HG02610 (cell line): Measurements from ENCODE around the gene MORC1.

Experiments used
- ATAC-seq: cut with Tn5 transposase; IDR thresholded peaks from one replicate; pipeline ENCODE4 v1.9.1; 2021; ENCODE audit warnings: mild to moderate bottlenecking, moderate library complexity; ENCODE audit not compliant: unreplicated experiment

MORC1 gene

GRCh38 chr3:108946292-108947285 is 171.3 kb downstream of the MORC1 start:
- ATAC-seq, result no peak

GRCh38 chr3:108940568-108941263 is 177.2 kb downstream of the MORC1 start:
- no peak for ATAC-seq

GRCh38 chr3:108940166-108940565 is 177.8 kb downstream of the MORC1 start:
- no peak for ATAC-seq

DNA sequence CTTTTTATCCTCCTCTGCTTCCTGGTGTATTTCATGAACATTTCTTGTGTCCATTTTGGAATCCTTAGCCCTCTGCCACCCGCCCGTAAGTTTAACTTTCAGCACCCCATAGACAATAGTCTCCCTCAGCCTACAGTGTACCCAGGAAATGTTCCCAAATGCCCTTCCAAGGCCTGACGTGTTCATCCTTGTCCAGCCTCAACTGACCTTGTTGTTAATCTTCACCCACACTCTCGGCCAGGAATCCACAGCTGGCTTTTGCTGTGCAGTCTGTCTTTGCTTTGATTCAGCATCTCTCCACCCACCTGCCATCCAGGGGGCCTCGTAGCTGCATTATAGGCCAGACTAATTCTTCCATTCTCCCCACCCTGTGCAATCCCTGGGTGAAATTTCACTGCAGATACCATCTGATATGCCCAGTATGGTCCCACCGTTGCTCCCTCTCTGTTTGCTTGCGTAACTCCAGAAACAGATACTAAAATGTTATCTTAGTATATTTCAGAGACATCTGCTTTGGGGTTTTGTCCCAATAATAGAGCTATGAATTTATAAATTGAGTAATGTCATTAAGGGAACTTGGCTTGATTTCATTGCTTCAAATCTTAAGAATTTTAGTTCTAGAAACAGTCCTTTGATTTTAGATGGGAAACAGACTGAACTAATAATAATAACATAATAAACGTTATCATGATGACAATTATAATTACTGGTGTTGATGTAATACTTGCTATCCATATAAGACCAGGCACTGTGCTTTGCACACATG is 180.8 kb downstream of the MORC1 start:
- no peak for ATAC-seq

DNA sequence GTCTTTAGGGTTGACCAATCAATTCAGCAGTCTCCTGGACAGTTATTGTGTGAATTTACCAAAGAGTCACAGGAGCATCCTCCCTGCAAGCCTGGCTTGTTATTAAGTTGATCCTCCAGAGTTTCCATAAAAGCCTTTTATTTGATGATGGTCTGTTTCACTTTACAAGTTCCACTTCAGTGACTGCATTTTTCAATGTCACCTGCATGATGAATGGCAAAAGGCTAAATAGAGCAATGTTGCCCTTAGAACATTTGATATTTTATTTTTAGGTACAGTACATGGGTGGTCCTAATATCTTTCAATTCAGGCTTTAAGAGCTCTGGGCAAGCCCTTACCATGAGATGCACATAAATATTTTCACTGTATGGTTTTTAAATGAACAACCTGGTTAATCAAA is 186.9 kb downstream of the MORC1 start:
- ATAC-seq, result no peak

DNA sequence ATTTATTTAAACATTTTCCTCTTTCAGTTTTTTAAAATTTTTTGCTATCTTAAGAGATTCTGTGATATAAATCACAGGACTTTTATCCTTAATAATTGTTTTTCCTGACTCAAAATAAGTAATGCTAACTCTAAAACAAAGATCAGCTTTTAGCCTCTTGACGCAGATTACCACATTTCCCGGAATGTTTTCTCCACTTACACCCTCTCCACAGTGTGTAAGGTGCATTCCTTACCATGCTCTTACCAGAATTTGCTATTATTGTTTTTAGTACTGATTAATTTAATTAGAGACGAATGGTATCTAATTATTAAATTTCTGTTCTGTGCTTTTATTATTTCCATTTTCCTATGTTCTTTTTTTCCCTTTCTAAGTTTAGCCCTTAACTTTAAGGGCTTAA is 199.1 kb downstream of the MORC1 start:
- no peak for ATAC-seq

GRCh38 chr3:108914774-108915641 is 202.9 kb downstream of the MORC1 start:
- ATAC-seq, result peak; percentile 88

DNA sequence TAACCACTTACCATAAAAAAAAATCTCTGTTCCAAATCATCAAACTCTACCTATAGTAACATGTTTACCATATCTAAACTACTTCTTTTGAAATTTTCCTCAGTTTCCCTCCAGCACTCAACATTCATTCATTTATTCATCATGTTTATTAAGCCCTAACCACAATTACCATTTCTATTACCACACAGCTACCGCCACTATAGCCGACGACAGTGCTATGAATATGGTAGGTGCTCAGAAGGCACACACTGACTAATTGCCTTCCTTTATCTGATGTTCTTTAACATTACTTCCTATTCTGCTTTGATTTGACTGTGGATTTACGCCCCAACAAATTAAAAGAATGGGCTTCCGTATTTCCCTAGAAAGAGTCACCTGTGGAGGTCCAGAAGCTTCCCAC is 208.1 kb downstream of the MORC1 start:
- ATAC-seq, result no peak
